CD4-positive, alpha-beta memory T cell (primary cell): ENCODE results near the gene NR1H3. TPM values are rescaled to one million over a fixed set of nuclear protein-coding genes. Genes with fewer than 3 reads are reported as not detected.

ENCODE experiments used
- CTCF ChIA-PET: fragments of 350-600 bp; sonication (Branson Sonifier 250); formaldehyde crosslinking; loops from one replicate; lab custom pipeline; 2021; ENCODE audit warnings: inconsistent platforms; ENCODE audit not compliant: partially characterized antibody; lab: Charles Lee
- POLR2A ChIA-PET: fragments of 350-600 bp; sonication (Branson Sonifier 250); formaldehyde crosslinking; loops from one replicate; lab custom pipeline; 2021; ENCODE audit not compliant: partially characterized antibody; lab: Charles Lee
- DNase-seq, 5 donors: peaks; one replicate each; pipeline versions ENCODE4 v3.0.0 to v3.0.0-alpha.2; 2020 to 2022; ENCODE audit warnings: mixed read lengths in 1 of 5
- H3K27ac ChIP-seq: one replicate; pipeline ENCODE4 v1.7.0; 2013; ENCODE audit warnings: low read depth, low read length
- H3K27me3 ChIP-seq: 2 replicates; pipeline ENCODE4 v1.7.0; 2013; ENCODE audit warnings: mild to moderate bottlenecking, low read length, moderate library complexity; ENCODE audit not compliant: insufficient read depth
- H3K36me3 ChIP-seq: 2 replicates; pipeline ENCODE4 v1.7.0; 2013; ENCODE audit warnings: mild to moderate bottlenecking, low read length, moderate library complexity; ENCODE audit not compliant: insufficient read depth
- H3K4me1 ChIP-seq: 2 replicates; pipeline ENCODE4 v1.7.0; 2013; ENCODE audit warnings: mild to moderate bottlenecking, low read length, moderate library complexity; ENCODE audit not compliant: insufficient read depth
- H3K4me3 ChIP-seq, 2 donors: one replicate each; pipeline ENCODE4 v1.7.0; 2013; ENCODE audit warnings: low read length in 2 of 2, mild to moderate bottlenecking in 1 of 2
- H3K9me3 ChIP-seq, 2 donors: one replicate each; pipeline ENCODE4 v1.7.0; 2013; ENCODE audit warnings: low read length in 2 of 2, control low read depth in 1 of 2; ENCODE audit not compliant: control insufficient read depth in 1 of 2
- H3K27ac Mint-ChIP-seq, 7 donors: one replicate each; pipeline ENCODE4 v1.8.0; 2020 to 2021; ENCODE audit warnings: mixed read lengths in 7 of 7, mild to moderate bottlenecking in 6 of 7, inconsistent platforms in 3 of 7, moderate library complexity in 3 of 7
- H3K27me3 Mint-ChIP-seq, 2 donors: one replicate each; pipeline ENCODE4 v1.8.0; 2020 to 2021; ENCODE audit warnings: mixed read lengths in 2 of 2
- H3K36me3 Mint-ChIP-seq, 2 donors: one replicate each; pipeline ENCODE4 v1.8.0; 2020 to 2021; ENCODE audit warnings: mixed read lengths in 2 of 2, inconsistent platforms in 1 of 2, mild to moderate bottlenecking in 1 of 2
- H3K4me1 Mint-ChIP-seq, 4 donors: one replicate each; pipeline ENCODE4 v1.8.0; 2020 to 2021; ENCODE audit warnings: mixed read lengths in 4 of 4, mild to moderate bottlenecking in 1 of 4
- H3K4me3 Mint-ChIP-seq, 8 donors: one replicate each; pipeline ENCODE4 v1.8.0; 2020 to 2021; ENCODE audit warnings: mixed read lengths in 8 of 8, mild to moderate bottlenecking in 7 of 8, moderate library complexity in 6 of 8, inconsistent platforms in 3 of 8
- H3K9me3 Mint-ChIP-seq, 8 donors: one replicate each; pipeline ENCODE4 v1.8.0; 2020 to 2021; ENCODE audit warnings: mixed read lengths in 8 of 8, mild to moderate bottlenecking in 5 of 8, inconsistent platforms in 3 of 8, moderate library complexity in 1 of 8
- intact Hi-C: fragments of 100-400 bp; cut with micrococcal nuclease; formaldehyde crosslinking; loops from one replicate; pipeline ENCODE4 v1.15.1; 2023
- polyA plus RNA-seq, 2 donors: library from polyadenylated mRNA; unstranded; fragments of 300-500 nt; fragmentation: Illumina TruSeq; gene quantifications; one replicate each; pipeline ENCODE4 v1.2.3, GENCODE V29; 2021
- total RNA-seq, 2 experiments: library from RNA; stranded (reverse); gene quantifications; one replicate each; pipeline ENCODE4 v1.2.3, GENCODE V29; 2021

NR1H3 gene
- total and polyA plus RNA-seq, 4 experiments from 2014 or later: 3.3 to 20.0 (median 12.8) TPM

DNA sequence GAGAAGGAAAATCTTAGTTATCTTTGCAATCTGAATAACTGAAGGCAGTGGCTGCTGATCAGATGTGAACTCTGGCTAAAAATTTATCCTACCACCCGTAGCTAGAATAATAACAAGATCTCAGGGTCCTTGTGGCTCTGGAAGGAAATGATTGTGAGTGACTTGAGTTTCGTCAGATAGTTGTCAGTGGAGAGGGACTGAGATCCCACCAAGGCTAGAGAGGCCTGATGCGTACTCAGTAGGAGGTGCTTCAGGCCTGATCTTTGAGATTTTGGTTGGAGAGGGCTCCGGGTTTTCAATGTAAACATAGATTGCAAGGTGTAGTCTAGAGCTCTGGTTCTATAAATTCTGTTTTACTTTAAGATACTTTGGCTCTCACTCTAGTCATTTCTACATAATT lies 13.5 kb downstream of the NR1H3 start:
- H3K27ac Mint-ChIP-seq: peak overlapping the region; percentile 88 to 97 (median 94)
- H3K4me1 ChIP-seq: peaks cover 38% of the 10 kb centered on the region
- H3K36me3 Mint-ChIP-seq: peaks cover 17 to 42% of the 10 kb centered on the region in 2 donors
- intact Hi-C loops: no loop called here
- H3K4me3 Mint-ChIP-seq: peak overlapping the region; percentile 85 to 94 (median 90)
- ChIA-PET CTCF (interaction anchor here (1.1 to 2.8 kb wide), 11 partner anchors 12 to 141 kb away, joined by 3 to 14 read pairs (median 5); partner anchors contain the start of genes ACP2 and DDB2), POLR2A (interaction anchor here (0.7 to 4.5 kb wide), 13 partner anchors 10 to 497 kb away, joined by 3 to 57 read pairs (median 4); partner anchors contain the start of genes ACP2, ARFGAP2, DDB2 and SLC39A13)
- H3K9me3 Mint-ChIP-seq: no peaks in the 10 kb centered on the region
- DNase-seq: no peak
- H3K27me3 ChIP-seq: no peaks in the 10 kb centered on the region
- peaks cover 41 to 61% (median 53%) of the 10 kb centered on the region in 4 donors for H3K4me1 Mint-ChIP-seq
- H3K9me3 ChIP-seq: no peaks in the 10 kb centered on the region
- peak overlapping the region; percentile 79 for H3K27ac ChIP-seq
- peaks cover 27% of the 10 kb centered on the region for H3K36me3 ChIP-seq
- H3K4me3 ChIP-seq: peak overlapping the region; percentile 90 to 95
- no peaks in the 10 kb centered on the region for H3K27me3 Mint-ChIP-seq

DNA sequence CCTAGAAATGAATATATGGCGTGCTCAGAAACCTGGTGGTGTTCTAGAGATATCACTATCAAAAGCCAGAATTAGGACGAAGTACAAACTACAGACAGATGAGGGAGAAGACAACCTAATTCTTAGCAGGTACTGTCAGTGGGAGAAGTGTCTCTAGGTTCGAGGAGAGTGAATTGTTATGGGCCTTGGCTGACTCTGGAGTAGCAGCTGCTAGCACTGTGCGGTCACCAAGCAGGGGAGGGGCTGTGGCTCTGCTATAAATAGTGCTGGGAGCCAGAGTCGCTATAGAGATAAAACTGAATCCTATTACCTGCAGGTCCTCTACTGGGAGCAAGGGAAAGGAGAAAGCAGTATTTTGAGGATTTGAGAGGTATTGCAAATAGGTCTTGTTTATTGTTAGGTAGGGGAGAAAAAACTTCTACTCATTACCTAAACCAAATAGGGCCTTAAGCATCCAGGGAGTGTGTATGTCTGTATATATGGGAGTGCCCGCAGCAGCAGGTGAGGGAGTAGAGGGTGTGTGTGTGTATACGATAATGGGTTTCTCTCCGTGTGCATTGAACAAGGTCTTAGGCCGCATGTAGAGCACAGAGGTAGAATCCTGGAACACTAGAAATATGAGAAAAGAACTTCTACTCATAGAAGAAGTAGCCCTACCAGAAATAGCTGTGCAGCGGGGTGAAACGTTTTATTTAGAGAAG lies 14.3 kb downstream of the NR1H3 start:
- Mint-ChIP-seq H3K9me3 (no peaks in the 10 kb centered on the region), H3K4me3 (peak overlapping the region; percentile 85 to 94 (median 90)), H3K27me3 (no peaks in the 10 kb centered on the region), H3K4me1 (peaks cover 43 to 61% (median 53%) of the 10 kb centered on the region in 4 donors), H3K27ac (peak overlapping the region; percentile 88 to 97 (median 94)), H3K36me3 (peaks cover 24 to 50% of the 10 kb centered on the region in 2 donors)
- Histone ChIP-seq H3K27ac (peak overlapping the region; percentile 11), H3K27me3 (no peaks in the 10 kb centered on the region), H3K36me3 (peaks cover 35% of the 10 kb centered on the region), H3K4me1 (peaks cover 38% of the 10 kb centered on the region), H3K4me3 (no peak overlapping the region), H3K9me3 (no peaks in the 10 kb centered on the region)
- intact Hi-C loops: no loop called here
- CTCF ChIA-PET: interaction anchor here (1.4 to 2.8 kb wide), 4 partner anchors 12 to 38 kb away, joined by 3 to 14 read pairs (median 9); partner anchors contain the start of gene ACP2
- POLR2A ChIA-PET: interaction anchor here (0.5 to 4.5 kb wide), 9 partner anchors 9 to 496 kb away, joined by 3 to 57 read pairs (median 4); partner anchors contain the start of genes ACP2, ARFGAP2 and DDB2
- no peak for DNase-seq

DNA sequence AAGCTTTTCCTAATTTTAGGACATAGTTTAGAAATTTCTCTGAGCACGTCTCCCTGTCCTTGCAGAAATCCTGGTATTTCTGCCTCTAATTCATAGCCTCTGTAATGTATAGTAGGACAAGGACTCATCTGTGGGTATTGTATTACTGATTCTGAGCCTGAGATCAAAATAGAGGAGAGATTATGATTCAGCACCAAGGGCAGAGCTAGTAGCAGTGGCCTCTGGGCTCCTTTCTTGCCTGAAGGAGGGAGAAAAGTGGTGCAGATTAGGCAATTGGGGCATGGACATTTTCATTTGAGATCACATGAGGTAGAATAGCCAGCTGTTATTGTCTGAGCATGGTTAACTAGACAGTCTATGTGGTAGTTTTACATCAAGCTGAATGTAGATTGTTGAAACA lies 14.9 kb downstream of the NR1H3 start:
- H3K4me3 ChIP-seq: no peak overlapping the region
- no peaks in the 10 kb centered on the region for H3K27me3 ChIP-seq
- no peak for DNase-seq
- ChIA-PET POLR2A (interaction anchor here (0.5 to 3.1 kb wide), 7 partner anchors 10 to 214 kb away, joined by 3 to 33 read pairs (median 4); partner anchors contain the start of genes ACP2 and DDB2), CTCF (interaction anchor here (0.9 to 2.8 kb wide), 6 partner anchors 13 to 140 kb away, joined by 3 to 14 read pairs (median 5); partner anchors contain the start of gene ACP2)
- Mint-ChIP-seq H3K27me3 (no peaks in the 10 kb centered on the region), H3K4me1 (peaks cover 43 to 58% (median 51%) of the 10 kb centered on the region in 4 donors), H3K36me3 (peaks cover 26 to 54% of the 10 kb centered on the region in 2 donors), H3K9me3 (no peaks in the 10 kb centered on the region), H3K4me3 (peak overlapping the region in 2 of 8 donors; percentile 4 to 26), H3K27ac (peak overlapping the region in 4 of 7 donors; percentile 16 to 94 (median 26))
- intact Hi-C loops: no loop called here
- peaks cover 37% of the 10 kb centered on the region for H3K4me1 ChIP-seq
- no peak overlapping the region for H3K27ac ChIP-seq
- no peaks in the 10 kb centered on the region for H3K9me3 ChIP-seq
- peaks cover 41% of the 10 kb centered on the region for H3K36me3 ChIP-seq

DNA sequence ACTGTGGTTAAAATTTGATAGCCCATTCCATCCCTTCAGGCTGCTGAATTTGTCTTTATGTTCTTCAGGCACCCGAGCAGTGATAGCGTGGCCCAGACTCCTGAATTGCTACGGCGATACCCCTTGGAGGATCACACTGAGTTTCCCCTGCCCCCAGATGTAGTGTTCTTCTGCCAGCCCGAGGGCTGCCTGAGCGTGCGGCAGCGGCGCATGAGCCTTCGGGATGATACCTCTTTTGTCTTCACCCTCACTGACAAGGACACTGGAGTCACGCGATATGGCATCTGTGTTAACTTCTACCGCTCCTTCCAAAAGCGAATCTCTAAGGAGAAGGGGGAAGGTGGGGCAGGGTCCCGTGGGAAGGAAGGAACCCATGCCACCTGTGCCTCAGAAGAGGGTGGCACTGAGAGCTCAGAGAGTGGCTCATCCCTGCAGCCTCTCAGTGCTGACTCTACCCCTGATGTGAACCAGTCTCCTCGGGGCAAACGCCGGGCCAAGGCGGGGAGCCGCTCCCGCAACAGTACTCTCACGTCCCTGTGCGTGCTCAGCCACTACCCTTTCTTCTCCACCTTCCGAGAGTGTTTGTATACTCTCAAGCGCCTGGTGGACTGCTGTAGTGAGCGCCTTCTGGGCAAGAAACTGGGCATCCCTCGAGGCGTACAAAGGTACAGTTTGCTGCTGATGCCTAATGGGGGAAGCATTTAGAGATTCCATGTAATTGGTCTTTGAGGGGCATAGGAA lies 16.9 kb downstream of the NR1H3 start:
- Mint-ChIP-seq H3K36me3 (peaks cover 35 to 67% of the 10 kb centered on the region in 2 donors), H3K4me1 (peaks cover 30 to 43% (median 36%) of the 10 kb centered on the region in 4 donors), H3K27me3 (no peaks in the 10 kb centered on the region), H3K27ac (peak overlapping the region in 1 of 7 donors; percentile 68), H3K4me3 (no peak overlapping the region), H3K9me3 (no peaks in the 10 kb centered on the region)
- H3K9me3 ChIP-seq: no peaks in the 10 kb centered on the region
- H3K27me3 ChIP-seq: no peaks in the 10 kb centered on the region
- H3K36me3 ChIP-seq: peaks cover 58% of the 10 kb centered on the region
- no peak overlapping the region for H3K27ac ChIP-seq
- DNase-seq: no peak
- POLR2A ChIA-PET: no interaction called here
- no peak overlapping the region for H3K4me3 ChIP-seq
- intact Hi-C loops: no loop called here
- H3K4me1 ChIP-seq: peaks cover 24% of the 10 kb centered on the region
- CTCF ChIA-PET: interaction anchor here (1.4 to 2.0 kb wide), 4 partner anchors 15 to 97 kb away, joined by 3 to 6 read pairs (median 4); no protein-coding TSS in a partner anchor

DNA sequence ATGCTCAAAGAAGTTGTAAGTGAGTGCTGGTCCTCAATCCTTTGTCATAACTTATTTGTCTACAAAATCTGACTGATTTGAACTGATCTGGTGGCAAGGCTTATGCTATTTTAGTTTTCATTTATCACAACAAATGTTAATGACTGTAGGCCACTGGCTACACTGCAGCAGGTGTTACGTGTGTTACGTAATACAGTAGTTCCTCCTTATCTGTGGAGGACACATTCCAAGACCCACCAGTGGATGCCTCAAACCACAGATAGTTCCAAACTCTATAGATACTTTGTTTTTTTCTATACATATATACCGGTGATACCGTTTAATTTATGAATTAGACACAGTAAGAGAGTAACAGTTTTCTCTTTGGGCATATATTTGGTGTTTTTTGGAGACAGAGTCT lies 19.1 kb downstream of the NR1H3 start:
- peak overlapping the region in 2 of 7 donors; percentile 24 to 37 for H3K27ac Mint-ChIP-seq
- H3K27me3 ChIP-seq: no peaks in the 10 kb centered on the region
- peaks cover 77% of the 10 kb centered on the region for H3K36me3 ChIP-seq
- intact Hi-C loops: no loop called here
- ChIA-PET POLR2A (no interaction called here), CTCF (no interaction called here)
- H3K27ac ChIP-seq: no peak overlapping the region
- H3K4me3 ChIP-seq: no peak overlapping the region
- no peaks in the 10 kb centered on the region for H3K9me3 Mint-ChIP-seq
- H3K36me3 Mint-ChIP-seq: peaks cover 47 to 77% of the 10 kb centered on the region in 2 donors
- H3K27me3 Mint-ChIP-seq: no peaks in the 10 kb centered on the region
- H3K9me3 ChIP-seq: no peaks in the 10 kb centered on the region
- no peak for DNase-seq
- H3K4me1 ChIP-seq: peaks cover 11% of the 10 kb centered on the region
- peaks cover 19 to 28% (median 24%) of the 10 kb centered on the region in 4 donors for H3K4me1 Mint-ChIP-seq
- no peak overlapping the region for H3K4me3 Mint-ChIP-seq

DNA sequence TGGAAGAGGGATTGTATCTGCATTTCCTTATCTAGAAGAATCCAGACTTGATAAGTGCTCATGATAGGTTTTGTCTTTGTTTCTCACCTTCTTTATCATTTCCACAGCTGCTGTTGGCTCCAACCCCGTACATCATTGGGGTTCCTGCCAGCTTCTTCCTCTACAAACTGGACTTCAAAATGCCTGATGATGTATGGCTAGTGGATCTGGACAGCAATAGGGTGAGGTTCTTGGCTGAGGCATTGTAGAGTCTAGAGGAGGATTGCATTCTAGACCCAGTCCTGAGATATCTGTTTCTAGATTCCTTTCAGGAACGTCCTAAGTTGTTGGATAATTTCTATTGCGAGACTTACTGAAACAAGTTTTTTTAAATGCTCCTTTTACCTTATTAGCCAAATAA lies 20.3 kb downstream of the NR1H3 start:
- Mint-ChIP-seq H3K4me3 (no peak overlapping the region), H3K9me3 (no peaks in the 10 kb centered on the region), H3K27me3 (no peaks in the 10 kb centered on the region), H3K4me1 (peaks cover 10 to 17% (median 13%) of the 10 kb centered on the region in 4 donors), H3K27ac (no peak overlapping the region), H3K36me3 (peaks cover 53 to 83% of the 10 kb centered on the region in 2 donors)
- peaks cover 86% of the 10 kb centered on the region for H3K36me3 ChIP-seq
- no peak overlapping the region for H3K4me3 ChIP-seq
- DNase-seq: no peak
- no peaks in the 10 kb centered on the region for H3K27me3 ChIP-seq
- no peak overlapping the region for H3K27ac ChIP-seq
- intact Hi-C loops: no loop called here
- no peaks in the 10 kb centered on the region for H3K9me3 ChIP-seq
- no peaks in the 10 kb centered on the region for H3K4me1 ChIP-seq
- CTCF ChIA-PET: interaction anchor here (0.6 kb wide), 1 partner anchor 26 kb away, joined by 3 read pairs; no protein-coding TSS in a partner anchor
- POLR2A ChIA-PET: no interaction called here
